GM18868 (cell line): Measurements from ENCODE around the gene FSHR.

Source experiments
- ATAC-seq: cut with Tn5 transposase; IDR thresholded peaks from one replicate; pipeline ENCODE4 v1.9.1; 2021; ENCODE audit warnings: mild to moderate bottlenecking, moderate library complexity; ENCODE audit not compliant: unreplicated experiment

Gene FSHR, protein sequence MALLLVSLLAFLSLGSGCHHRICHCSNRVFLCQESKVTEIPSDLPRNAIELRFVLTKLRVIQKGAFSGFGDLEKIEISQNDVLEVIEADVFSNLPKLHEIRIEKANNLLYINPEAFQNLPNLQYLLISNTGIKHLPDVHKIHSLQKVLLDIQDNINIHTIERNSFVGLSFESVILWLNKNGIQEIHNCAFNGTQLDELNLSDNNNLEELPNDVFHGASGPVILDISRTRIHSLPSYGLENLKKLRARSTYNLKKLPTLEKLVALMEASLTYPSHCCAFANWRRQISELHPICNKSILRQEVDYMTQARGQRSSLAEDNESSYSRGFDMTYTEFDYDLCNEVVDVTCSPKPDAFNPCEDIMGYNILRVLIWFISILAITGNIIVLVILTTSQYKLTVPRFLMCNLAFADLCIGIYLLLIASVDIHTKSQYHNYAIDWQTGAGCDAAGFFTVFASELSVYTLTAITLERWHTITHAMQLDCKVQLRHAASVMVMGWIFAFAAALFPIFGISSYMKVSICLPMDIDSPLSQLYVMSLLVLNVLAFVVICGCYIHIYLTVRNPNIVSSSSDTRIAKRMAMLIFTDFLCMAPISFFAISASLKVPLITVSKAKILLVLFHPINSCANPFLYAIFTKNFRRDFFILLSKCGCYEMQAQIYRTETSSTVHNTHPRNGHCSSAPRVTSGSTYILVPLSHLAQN

DNA sequence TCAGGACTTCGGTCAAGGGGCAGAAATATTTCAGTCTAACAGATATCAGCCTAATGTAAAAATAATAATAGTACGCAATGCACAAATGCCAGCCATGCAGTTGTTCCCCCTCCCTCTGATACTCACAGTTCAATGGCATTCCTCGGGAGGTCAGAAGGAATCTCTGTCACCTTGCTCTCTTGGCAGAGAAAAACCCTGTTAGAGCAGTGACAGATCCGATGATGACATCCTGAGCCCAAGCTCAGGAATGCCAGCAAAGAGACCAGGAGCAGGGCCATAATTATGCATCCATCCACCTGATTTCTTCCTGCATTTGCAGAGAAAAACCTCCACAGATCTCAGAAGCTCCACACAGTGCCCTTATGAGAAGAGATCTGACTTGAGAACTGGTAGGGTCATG is at the start of gene FSHR:
Gene FSHR (minus strand): TSS at position 376 of the 400 bp plus-strand sequence. CDS start 98 bp downstream, at position 278.
- ATAC-seq: no peak

DNA sequence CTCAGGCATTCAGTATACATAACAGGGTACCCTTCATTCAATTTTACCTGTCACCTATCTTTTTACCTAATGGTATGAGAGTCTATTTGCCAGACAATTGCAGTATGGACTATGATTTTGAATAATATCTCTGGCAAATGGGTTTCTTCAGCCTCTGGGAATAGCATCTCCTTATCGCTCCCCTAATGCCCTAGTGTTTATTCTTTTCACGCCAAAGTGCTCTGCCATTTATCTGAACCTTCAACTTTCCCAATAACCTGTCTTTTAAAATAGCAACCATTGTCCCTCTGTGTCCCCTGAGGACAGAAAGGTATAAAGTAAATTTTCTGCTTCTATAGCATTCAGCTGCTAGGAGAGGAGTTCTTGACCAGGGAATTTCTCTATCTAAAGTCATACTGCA is 45.0 kb upstream of the FSHR start:
- ATAC-seq: no peak

DNA sequence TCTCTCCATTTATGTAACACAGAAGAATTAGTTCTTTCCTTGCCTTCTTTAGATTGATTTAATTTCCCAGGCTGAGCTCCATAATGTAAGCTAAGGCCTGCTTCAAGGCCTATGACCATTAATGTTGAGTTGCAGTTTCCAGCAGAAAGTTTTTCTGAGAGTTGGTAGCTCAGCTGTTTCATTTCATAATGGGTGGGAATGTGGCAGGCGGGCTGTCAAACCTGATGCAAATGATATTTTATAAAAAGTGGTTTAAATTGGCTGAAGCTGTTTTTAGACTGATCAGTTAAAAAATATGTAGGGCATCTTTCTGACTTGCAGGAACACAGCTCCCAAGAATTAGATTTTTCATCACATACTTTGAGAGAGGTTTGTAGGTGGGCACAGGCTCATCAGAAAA is 40.4 kb upstream of the FSHR start:
- no peak for ATAC-seq

DNA sequence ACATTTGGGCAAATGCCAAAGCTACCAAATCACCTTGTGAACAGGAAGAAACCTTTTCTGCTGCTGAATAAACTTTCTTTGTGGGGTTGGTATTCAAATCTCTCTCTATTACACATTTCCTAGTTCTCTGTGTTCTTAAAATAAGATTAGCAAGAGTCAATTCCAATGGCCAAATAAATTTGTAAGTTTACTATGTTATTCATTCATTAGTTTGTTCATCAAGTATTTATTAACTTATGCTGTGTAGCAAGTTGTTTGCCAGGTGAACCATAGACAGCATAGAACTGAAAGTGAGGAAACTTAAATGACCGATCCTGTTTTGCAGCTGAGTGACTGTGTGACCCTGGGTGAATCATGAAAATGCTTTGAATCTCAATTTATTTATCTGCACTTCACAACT is 37.7 kb upstream of the FSHR start:
- no peak for ATAC-seq

DNA sequence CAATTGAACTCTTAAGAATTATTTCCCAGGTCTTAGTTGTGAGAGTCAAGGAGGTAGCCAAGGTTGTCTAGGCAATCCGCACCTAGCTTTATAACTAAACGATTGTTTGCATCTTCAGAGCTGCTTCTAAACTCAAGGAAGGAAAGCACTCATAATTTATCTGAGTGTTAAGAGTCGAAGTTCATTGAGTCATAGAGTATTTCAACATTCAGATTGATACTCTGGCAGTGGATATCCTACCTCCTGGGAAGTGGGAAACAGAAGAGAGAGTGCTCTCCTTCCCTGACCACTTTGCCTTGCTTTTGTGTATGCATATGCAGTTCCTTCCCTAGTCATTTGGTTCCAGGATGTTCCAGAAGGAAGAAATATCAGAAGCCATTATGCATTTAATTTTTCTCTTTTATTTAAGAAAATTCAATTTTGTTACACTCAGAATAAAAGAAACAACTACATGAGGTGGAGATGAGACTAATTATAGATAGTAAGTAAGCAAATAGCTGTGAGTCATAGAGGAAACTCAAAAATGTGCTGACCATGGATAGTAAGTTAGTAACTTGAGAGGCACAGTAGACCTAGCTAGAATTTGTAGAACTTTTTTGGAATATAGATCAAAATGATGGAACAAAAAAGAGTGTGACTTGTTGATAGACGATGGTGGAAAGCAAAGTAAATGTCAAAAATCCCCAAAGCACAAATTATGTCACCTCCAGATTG is 35.4 kb upstream of the FSHR start:
- ATAC-seq: no peak

DNA sequence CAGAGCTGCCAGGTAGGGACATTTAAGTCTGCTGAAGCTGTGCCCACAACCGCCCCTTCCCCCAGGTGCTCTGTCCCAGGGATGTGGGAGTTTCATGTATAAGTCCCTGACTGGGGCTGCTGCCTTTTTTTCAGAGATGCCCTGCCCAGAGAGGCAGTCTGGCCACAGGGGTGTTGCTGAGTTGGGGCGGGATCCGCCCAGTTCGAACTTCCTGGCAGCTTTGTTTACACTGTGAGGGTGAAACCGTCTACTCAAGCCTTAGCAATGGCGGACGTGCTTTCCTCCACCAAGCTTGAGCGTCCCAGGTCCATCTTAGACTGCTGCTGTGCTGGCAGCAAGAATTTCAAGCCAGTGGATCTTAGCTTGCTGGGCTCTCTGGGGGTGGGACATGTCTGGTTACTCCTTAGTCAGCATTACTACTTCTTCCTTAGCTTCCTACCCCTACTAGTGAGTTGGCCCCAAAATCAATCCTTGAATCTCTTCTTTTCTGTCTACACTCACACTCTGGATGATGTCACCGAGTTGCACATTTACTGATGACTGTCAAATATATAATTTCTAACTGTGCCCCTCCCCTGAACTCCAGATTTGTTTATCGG is 31.8 kb upstream of the FSHR start:
- ATAC-seq: no peak

DNA sequence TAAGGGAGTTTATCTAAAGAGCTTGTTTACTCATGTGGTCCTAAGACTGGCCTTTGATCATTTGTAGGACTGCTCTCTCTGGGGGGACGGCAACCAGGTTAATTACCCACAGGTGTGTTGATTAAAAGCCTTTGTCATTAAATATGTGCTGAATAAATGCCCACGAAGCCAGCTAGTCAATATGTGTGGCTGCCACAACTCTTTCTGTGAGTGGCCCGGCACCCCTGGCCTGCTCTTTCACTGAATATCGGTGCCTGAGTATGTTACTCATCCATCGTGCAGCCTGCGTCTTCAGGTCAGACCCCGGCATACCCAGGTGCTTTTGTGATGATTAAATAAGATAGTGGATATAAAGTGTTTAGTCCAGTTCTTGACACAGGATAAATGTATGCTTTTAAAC is 24.3 kb upstream of the FSHR start:
- no peak for ATAC-seq

DNA sequence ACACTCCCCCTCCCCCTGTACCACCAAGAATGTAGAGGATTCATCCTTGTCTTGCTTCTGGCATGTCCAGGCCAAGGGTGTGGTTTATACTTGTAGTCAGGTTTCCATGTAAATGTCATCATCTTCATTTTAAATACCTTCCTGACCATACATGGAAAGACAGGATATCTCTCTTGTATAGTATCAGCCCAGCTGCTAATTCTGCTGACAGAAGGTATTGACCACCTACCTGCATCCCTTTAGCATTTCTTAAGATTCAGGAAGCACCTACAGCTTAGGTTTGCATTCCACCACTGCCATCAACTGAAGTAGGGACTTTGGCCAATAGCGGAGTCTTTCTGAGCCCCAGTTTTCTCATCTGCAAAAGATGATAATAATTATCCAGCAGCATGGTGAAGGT is 22.9 kb upstream of the FSHR start:
- ATAC-seq: no peak

DNA sequence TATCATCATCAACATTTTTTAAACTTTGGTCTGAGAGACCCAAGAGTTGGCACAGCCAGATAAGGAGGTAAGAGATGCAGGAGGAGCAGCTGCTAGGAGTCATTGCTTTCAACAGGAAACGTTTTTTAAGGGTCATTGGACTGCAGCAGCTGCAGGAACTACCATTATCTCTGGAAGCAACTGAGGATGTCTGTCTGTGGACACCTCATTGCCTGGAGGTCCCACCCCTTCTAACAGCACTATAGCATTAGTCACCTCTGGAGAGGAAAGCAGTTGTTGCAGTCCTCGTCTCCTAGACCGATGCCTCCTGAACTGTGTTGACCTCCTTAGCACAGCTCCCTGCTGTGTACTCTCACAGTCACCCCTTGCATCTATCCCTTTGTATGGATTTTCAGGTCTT is 21.5 kb upstream of the FSHR start:
- no peak for ATAC-seq

DNA sequence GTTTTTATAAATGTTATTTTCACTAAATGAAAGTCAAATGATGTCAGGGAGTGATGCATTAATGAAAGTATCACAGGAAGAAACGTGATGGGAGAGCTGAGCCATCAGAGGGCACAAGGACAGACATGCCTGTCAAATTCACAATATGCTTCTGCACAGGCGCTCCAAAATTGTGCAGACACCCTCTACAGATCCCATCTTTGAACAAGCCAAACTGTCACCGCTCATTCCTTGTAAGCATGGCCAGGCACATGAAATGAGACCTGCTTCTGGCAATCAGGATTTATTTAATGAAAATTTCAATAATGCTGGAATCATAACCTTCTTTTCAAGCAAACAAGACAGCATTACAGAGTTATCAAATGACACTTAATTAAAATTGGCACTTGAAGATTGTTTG is 20.4 kb upstream of the FSHR start:
- no peak for ATAC-seq

DNA sequence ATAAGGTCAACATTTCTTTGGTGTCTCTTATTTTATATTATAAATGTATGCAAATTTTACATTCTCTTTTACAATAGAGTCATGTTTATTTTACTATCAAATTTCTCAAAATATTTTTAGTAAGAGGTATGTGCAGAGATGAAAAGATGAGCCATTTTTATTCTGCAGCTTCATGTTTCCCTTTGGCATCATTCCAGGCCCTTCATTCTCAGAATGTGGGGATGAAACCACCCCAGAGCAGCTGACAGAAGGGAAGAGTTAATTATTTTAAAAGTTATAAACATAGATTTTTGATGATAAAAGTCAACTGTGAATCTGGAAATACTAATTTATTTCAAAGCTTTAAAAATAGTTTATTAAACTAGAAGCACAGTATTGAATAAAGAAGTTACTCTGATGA is 12.8 kb upstream of the FSHR start:
- no peak for ATAC-seq

DNA sequence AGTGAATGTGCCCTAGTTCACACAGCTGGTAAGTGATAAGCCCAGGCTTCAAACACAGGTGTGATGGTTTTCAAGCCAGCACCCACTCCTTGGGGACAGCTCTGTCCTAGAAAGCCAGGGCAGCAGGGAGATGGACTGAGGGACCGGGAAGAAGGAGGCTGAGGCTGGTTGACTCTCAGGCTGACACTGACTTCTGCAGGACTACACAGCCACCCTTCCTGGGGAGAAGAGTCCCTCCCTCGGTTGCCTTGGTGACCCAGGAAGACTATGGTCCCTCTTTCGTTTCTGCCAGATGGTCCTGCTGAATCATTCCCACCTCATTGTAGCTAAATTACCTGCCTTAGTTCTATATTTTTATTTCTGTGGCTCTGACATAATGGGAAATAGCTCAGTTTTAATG is 11.3 kb upstream of the FSHR start:
- no peak for ATAC-seq

DNA sequence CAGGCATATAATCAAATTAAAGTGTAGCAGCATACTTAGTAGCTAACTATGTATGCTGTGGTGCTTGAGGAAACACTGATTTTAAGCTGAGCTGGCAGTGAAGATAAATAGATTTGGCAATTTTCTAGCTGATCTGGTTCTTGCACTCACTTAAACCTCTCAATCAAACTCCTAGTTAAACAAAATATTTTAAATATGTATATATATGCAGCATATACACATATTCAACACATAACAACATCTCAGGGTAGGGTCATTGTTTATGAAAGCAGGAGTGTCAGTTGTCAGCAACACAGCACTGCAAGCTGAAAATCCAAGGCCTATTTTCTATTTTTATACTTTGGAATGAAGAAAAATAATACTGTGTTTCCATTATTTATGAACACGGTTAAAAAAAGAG is 10.4 kb upstream of the FSHR start:
- no peak for ATAC-seq

DNA sequence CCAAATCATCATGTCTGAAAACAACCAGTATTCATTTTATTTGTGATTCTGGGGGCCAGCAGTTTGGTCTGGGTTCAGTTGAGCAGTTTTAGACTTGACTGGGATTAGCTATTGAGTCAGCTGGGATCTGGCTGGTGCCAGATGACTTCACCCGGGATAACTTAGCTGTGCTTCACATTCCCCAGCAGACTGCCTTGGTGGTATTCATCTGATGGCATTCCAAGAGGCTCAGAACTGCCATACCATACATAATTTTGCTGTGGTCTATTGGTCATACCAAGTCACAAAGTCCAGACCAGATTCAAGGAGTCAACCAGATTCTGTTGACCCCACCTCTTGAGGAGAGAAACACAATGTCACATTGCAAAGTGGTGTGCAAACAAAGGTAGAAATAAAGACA is 7.8 kb upstream of the FSHR start:
- ATAC-seq: no peak

DNA sequence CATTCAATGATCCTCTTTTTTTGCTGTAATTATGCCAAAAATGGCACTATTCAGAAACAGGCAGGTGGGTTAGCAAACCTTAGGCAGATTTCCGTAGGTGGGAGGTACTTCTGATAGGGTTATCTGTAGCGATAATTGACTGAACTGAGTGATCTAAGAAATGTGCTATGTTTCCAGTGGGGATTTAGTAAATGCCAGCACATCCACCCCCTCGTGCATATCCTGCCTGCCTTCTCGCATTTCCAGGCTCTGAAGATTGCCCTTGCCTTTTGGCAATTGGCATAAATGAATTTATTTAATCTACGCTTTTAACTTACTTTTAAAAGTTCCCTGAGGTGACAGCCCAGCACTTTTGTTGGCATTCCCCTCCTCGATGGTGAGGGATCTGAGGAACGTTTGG is 576 bp upstream of the FSHR start:
- no peak for ATAC-seq

DNA sequence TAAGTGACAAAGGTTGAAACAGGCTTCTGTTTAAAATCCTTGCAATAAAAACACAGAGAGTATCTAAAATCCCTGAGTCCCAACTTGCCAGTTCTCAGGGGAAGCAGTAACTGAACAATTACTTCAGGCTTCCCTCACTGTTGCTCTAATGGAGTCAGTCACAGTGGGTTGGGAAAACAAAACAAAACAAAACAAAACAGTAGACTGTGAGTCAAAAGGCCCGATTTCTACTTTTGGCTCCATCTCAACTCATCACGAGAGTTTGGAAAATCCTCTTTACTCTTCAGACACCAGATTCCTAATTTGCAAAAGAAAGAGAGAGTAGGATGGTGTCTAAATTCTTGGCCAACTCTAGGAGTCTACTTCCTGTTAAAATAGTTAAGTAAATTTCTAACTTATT is 1.1 kb downstream of the FSHR start:
- no peak for ATAC-seq

DNA sequence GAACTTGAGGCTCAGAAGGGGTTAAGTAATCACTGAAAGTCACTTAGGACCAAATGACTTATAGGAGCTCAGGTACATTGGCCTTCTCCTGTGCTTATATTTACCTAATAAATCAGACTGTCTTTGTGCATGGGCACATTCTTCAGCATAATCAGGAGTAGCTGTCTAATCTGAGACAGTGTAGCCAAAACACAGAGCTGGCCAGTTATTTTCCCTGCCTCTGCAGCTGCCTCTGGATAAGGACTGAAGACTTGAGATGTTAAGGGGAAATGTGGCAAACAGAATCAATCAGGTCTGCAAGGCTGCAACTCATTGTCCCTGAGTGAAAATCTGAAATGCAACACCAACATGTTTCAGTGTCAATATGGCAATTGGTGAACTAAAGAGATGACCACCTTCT is 1.5 kb downstream of the FSHR start:
- ATAC-seq: no peak

DNA sequence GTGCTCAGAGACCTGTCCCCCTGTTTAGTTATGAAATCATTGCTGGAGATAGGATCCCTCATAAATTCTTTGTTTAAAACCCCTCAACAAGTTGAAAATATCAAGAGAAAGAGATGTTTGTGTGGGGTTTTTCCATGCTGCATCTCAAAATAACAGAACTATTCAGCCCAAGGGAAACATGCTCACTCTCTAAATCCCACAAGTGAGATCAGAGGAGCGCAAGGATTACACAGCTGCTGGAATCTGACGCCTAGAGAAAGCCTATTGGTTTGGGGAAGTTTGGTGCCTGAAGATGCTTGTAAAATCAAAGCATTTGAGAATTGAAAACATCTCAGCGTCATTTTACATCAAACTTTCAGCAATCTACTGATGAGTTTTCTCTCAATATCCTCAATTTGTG is 7.9 kb downstream of the FSHR start:
- ATAC-seq: no peak

DNA sequence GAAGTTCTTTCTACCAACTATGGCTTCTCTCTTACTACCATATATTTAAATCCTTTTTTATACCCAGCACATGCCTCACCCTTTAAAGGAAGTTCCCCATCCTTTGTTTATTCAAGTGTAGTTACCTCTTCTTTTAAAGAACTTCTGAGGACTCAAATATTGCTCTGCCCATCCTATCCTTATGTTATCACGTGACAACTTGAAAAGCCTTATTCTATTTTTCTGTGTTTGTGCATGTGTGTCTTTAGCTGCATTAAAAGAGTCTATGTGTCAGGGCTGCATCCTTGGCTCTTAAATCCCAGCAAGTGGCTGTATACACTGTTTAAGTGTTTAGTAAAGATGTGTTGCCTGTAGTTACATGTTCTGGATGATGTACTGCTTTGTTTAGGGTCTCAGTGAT is 22.5 kb downstream of the FSHR start:
- no peak for ATAC-seq

DNA sequence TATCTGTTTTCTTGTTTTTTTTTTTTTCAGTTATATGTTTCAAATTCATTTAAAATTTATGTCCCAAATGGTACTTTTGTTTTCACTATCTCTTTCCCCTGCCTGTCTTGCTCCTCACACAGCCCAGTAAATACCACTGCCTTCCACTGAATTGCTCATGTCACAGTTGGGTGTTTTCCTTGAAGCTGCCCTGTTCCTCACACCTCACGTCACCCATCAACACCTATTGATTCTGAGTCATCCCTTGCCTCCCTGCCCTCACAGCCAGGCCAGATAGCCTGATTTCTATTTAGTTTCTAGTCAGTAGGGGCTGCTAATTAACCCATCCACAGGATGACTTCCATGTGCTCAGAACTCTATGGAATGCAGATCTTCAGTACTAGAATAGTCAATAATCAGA is 25.3 kb downstream of the FSHR start:
- ATAC-seq: peak; percentile 99

DNA sequence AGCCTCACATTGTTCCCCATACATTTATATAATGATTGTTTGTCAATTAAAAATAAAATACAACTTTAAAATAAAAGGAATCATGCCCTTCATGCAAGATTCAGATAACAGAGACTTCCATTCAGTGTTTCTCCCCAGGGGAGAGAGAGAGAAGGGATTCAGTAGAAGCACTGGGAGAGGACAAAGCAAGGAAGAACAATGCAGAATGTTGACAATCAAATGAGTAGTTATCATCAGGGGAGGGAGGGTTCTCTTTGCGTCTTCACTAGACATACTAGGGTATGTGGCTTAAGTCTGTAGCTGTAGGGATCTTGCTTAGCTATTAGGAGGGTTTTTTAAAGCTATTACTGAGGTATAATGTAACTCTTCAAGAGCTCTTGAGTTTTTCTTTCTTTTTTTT is 30.7 kb downstream of the FSHR start:
- ATAC-seq: no peak

DNA sequence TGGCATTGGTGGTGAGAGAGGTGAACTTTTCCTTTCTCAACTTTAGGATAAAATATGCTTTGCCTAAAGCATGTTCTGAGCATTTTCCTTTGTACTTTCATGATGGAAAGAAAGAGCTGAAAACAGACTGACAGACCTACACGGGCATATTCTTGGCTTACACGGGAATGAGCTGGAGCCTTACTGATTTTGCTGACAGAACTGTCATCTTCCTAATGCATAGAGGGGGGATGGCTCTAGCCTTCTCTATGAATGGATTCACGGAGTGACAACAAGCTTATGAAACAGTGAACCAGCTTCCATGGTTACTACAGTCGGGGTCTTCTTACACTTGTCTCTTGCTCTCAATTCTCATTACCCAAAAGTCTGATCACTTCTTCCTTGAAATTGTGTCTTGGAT is 32.2 kb downstream of the FSHR start:
- ATAC-seq: no peak
